HepG2 (cell line): Measurements from ENCODE around the gene IGF2. TPM values are rescaled to one million over a fixed set of nuclear protein-coding genes. Genes with fewer than 3 reads are reported as not detected.

Source experiments
- HES4 ChIP-seq: sonication (generic); formaldehyde crosslinking; IDR thresholded peaks from 2 replicates; pipeline ENCODE4 v1.9.0; 2021; ENCODE audit warnings: mild to moderate bottlenecking, missing genetic modification reagents, borderline replicate concordance
- HNRNPLL ChIP-seq: fragments of 200-400 bp; formaldehyde crosslinking; IDR thresholded peaks from 2 replicates; pipeline ENCODE4 v1.6.1; 2017; ENCODE audit warnings: mild to moderate bottlenecking, low read depth, low read length; ENCODE audit not compliant: poor library complexity, severe bottlenecking
- MIER2 ChIP-seq: IDR thresholded peaks from 2 replicates; pipeline ENCODE4 v1.6.1; 2016; ENCODE audit warnings: missing biosample characterization, missing genetic modification reagents
- TEAD3 ChIP-seq: optimal IDR thresholded peaks from 2 replicates; pipeline ENCODE3; 2016; ENCODE audit warnings: borderline replicate concordance
- ZNF616 ChIP-seq: sonication (generic); formaldehyde crosslinking; IDR thresholded peaks from 2 replicates; pipeline ENCODE4 v1.5.0; 2020; ENCODE audit warnings: low read depth, mild to moderate bottlenecking, missing genetic modification reagents
- polyA plus RNA-seq, 8 experiments: library from polyadenylated mRNA; depleted of rRNA in 3 of 8; stranded (reverse) in 7 of 8; unstranded in 1 of 8; fragments of >200 nt; fragmentation: Illumina TruSeq in 4 of 8; extraction: Trizol in 4 of 8; gene quantifications; 2 replicates each; pipeline versions ENCODE4 v1.2.1 to v1.2.3, GENCODE V29; 2011 to 2016; ENCODE audit warnings: low read depth in 4 of 8, missing spikeins in 1 of 8, mixed read lengths in 1 of 8; ENCODE audit not compliant: insufficient read depth in 1 of 8
- total RNA-seq, 5 experiments: library from RNA; depleted of rRNA; stranded (reverse); fragments of >200 nt; fragmentation: Illumina TruSeq; extraction: Trizol; gene quantifications; 2 replicates each; pipeline ENCODE4 v1.2.3, GENCODE V29; 2016; ENCODE audit warnings: low read depth in 1 of 5
- TF ChIP-seq, protein P1 (sequence below): sonication (generic); formaldehyde crosslinking; IDR thresholded peaks from 2 replicates; pipeline ENCODE4 v1.5.0; 2020; ENCODE audit warnings: mild to moderate bottlenecking, missing genetic modification reagents, borderline replicate concordance
- TF ChIP-seq, protein P2 (sequence below): fragments of 450-650 bp; IDR thresholded peaks from 2 replicates; pipeline ENCODE4 v1.6.1; 2016
- TF ChIP-seq, protein P3 (sequence below): sonication (generic); formaldehyde crosslinking; IDR thresholded peaks from 2 replicates; pipeline ENCODE4 v1.5.0; 2020; ENCODE audit warnings: missing genetic modification reagents
- TF ChIP-seq, protein P4 (sequence below): sonication (generic); formaldehyde crosslinking; IDR thresholded peaks from 2 replicates; pipeline ENCODE4 v1.9.0; 2021; ENCODE audit warnings: mild to moderate bottlenecking, missing genetic modification reagents

The IGF2 gene
- total and polyA plus RNA-seq, 2 of the 13 experiments (the other 11 are each of a cell fraction or from before 2014, with no cell fraction given), result 79.1 to 254 TPM

DNA sequence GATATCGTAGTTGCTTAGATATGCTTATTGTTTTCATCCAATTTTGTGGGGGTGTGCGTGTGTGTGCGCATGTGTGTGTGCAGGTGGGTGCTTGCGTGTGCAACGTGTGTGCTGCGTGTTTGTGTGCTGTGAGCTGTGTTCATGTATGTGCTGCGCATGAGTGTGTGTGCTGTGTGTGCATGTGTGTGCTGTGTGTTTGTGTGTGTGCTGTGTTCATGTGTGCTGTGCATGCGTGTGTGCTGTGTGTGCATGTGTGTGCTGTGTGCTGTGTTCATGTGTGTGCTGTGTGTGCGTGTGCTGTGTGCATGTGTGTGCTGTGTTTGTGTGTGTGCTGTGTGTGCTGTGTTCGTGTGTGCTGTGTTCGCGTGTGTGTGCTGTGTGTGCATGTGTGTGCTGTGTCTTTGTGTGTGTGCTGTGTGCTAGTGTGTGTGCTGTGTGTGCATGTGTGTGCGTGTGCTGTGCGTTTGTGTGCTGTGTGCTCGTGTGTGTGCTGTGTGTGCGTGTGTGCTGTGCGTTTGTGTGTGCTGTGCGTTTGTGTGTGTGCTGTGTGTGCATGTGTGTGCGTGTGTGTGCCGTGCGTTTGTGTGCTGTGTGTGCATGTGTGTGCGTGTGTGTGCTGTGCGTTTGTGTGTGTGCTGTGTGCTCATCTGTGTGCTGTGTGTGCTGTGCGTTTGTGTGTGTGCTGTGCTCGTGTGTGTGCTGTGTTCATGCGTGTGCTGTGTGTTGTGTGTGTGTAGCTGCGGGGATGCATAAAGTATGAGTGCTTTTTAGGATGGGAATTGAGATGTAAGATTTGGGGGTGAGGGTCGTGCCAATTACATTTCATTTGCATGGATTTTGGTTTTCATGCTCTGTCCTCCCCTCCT lies 7.6 kb downstream of the IGF2 start (continued):
- TF ChIP-seq MIER2 (CRISPR knock-in tag) (no peak), ZNF616 (CRISPR knock-in tag) (no peak), TEAD3 (no peak), HES4 (CRISPR knock-in tag) (no peak; the same call in 1 of the 2 replicates), HNRNPLL (peak; percentile 96)
- TF ChIP-seq, protein P1, sequence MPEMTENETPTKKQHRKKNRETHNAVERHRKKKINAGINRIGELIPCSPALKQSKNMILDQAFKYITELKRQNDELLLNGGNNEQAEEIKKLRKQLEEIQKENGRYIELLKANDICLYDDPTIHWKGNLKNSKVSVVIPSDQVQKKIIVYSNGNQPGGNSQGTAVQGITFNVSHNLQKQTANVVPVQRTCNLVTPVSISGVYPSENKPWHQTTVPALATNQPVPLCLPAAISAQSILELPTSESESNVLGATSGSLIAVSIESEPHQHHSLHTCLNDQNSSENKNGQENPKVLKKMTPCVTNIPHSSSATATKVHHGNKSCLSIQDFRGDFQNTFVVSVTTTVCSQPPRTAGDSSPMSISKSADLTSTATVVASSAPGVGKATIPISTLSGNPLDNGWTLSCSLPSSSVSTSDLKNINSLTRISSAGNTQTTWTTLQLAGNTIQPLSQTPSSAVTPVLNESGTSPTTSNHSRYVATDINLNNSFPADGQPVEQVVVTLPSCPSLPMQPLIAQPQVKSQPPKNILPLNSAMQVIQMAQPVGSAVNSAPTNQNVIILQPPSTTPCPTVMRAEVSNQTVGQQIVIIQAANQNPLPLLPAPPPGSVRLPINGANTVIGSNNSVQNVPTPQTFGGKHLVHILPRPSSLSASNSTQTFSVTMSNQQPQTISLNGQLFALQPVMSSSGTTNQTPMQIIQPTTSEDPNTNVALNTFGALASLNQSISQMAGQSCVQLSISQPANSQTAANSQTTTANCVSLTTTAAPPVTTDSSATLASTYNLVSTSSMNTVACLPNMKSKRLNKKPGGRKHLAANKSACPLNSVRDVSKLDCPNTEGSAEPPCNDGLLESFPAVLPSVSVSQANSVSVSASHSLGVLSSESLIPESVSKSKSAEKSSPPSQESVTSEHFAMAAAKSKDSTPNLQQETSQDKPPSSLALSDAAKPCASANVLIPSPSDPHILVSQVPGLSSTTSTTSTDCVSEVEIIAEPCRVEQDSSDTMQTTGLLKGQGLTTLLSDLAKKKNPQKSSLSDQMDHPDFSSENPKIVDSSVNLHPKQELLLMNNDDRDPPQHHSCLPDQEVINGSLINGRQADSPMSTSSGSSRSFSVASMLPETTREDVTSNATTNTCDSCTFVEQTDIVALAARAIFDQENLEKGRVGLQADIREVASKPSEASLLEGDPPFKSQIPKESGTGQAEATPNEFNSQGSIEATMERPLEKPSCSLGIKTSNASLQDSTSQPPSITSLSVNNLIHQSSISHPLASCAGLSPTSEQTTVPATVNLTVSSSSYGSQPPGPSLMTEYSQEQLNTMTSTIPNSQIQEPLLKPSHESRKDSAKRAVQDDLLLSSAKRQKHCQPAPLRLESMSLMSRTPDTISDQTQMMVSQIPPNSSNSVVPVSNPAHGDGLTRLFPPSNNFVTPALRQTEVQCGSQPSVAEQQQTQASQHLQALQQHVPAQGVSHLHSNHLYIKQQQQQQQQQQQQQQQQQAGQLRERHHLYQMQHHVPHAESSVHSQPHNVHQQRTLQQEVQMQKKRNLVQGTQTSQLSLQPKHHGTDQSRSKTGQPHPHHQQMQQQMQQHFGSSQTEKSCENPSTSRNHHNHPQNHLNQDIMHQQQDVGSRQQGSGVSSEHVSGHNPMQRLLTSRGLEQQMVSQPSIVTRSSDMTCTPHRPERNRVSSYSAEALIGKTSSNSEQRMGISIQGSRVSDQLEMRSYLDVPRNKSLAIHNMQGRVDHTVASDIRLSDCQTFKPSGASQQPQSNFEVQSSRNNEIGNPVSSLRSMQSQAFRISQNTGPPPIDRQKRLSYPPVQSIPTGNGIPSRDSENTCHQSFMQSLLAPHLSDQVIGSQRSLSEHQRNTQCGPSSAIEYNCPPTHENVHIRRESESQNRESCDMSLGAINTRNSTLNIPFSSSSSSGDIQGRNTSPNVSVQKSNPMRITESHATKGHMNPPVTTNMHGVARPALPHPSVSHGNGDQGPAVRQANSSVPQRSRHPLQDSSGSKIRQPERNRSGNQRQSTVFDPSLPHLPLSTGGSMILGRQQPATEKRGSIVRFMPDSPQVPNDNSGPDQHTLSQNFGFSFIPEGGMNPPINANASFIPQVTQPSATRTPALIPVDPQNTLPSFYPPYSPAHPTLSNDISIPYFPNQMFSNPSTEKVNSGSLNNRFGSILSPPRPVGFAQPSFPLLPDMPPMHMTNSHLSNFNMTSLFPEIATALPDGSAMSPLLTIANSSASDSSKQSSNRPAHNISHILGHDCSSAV, result no peak; the same call in 1 of the 2 replicates
- TF ChIP-seq, protein P2, sequence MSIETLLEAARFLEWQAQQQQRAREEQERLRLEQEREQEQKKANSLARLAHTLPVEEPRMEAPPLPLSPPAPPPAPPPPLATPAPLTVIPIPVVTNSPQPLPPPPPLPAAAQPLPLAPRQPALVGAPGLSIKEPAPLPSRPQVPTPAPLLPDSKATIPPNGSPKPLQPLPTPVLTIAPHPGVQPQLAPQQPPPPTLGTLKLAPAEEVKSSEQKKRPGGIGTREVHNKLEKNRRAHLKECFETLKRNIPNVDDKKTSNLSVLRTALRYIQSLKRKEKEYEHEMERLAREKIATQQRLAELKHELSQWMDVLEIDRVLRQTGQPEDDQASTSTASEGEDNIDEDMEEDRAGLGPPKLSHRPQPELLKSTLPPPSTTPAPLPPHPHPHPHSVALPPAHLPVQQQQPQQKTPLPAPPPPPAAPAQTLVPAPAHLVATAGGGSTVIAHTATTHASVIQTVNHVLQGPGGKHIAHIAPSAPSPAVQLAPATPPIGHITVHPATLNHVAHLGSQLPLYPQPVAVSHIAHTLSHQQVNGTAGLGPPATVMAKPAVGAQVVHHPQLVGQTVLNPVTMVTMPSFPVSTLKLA, result peak; percentile 66; the same call in 1 of the 2 replicates
- TF ChIP-seq, protein P3, sequence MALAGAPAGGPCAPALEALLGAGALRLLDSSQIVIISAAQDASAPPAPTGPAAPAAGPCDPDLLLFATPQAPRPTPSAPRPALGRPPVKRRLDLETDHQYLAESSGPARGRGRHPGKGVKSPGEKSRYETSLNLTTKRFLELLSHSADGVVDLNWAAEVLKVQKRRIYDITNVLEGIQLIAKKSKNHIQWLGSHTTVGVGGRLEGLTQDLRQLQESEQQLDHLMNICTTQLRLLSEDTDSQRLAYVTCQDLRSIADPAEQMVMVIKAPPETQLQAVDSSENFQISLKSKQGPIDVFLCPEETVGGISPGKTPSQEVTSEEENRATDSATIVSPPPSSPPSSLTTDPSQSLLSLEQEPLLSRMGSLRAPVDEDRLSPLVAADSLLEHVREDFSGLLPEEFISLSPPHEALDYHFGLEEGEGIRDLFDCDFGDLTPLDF (CRISPR knock-in tag), result peak; percentile 43; the same call in 1 of the 2 replicates
- TF ChIP-seq, protein P4, sequence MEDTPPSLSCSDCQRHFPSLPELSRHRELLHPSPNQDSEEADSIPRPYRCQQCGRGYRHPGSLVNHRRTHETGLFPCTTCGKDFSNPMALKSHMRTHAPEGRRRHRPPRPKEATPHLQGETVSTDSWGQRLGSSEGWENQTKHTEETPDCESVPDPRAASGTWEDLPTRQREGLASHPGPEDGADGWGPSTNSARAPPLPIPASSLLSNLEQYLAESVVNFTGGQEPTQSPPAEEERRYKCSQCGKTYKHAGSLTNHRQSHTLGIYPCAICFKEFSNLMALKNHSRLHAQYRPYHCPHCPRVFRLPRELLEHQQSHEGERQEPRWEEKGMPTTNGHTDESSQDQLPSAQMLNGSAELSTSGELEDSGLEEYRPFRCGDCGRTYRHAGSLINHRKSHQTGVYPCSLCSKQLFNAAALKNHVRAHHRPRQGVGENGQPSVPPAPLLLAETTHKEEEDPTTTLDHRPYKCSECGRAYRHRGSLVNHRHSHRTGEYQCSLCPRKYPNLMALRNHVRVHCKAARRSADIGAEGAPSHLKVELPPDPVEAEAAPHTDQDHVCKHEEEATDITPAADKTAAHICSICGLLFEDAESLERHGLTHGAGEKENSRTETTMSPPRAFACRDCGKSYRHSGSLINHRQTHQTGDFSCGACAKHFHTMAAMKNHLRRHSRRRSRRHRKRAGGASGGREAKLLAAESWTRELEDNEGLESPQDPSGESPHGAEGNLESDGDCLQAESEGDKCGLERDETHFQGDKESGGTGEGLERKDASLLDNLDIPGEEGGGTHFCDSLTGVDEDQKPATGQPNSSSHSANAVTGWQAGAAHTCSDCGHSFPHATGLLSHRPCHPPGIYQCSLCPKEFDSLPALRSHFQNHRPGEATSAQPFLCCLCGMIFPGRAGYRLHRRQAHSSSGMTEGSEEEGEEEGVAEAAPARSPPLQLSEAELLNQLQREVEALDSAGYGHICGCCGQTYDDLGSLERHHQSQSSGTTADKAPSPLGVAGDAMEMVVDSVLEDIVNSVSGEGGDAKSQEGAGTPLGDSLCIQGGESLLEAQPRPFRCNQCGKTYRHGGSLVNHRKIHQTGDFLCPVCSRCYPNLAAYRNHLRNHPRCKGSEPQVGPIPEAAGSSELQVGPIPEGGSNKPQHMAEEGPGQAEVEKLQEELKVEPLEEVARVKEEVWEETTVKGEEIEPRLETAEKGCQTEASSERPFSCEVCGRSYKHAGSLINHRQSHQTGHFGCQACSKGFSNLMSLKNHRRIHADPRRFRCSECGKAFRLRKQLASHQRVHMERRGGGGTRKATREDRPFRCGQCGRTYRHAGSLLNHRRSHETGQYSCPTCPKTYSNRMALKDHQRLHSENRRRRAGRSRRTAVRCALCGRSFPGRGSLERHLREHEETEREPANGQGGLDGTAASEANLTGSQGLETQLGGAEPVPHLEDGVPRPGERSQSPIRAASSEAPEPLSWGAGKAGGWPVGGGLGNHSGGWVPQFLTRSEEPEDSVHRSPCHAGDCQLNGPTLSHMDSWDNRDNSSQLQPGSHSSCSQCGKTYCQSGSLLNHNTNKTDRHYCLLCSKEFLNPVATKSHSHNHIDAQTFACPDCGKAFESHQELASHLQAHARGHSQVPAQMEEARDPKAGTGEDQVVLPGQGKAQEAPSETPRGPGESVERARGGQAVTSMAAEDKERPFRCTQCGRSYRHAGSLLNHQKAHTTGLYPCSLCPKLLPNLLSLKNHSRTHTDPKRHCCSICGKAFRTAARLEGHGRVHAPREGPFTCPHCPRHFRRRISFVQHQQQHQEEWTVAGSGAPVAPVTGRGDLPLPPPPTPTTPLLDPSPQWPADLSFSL (CRISPR knock-in tag), result peak; percentile 98
